ENCODE data around the gene CPLX3.

GRCh38 chr15:74851960-74852359, 25.5 kb downstream of the CPLX3 start:
- TF ChIP-seq CTCF (IDR thresholded peaks at IDR 0.05) (no peak), POLR2A (IDR thresholded peaks at IDR 0.05) (no peak)
